NT2/D1 (cell line): ENCODE measurements around the gene AGA.

Experiments
- SUZ12 ChIP-seq: IDR thresholded peaks from 2 replicates; pipeline ENCODE4 v1.6.1; 2011; ENCODE audit not compliant: insufficient read length, insufficient read depth; ENCODE audit errors: extremely low read depth
- YY1 ChIP-seq: IDR thresholded peaks from 2 replicates; pipeline ENCODE4 v1.6.1; 2011; ENCODE audit not compliant: insufficient read length, insufficient read depth
- ZNF274 ChIP-seq: IDR thresholded peaks from 2 replicates; pipeline ENCODE4 v1.6.1; 2011; ENCODE audit warnings: mild to moderate bottlenecking, low read depth, low read length

DNA sequence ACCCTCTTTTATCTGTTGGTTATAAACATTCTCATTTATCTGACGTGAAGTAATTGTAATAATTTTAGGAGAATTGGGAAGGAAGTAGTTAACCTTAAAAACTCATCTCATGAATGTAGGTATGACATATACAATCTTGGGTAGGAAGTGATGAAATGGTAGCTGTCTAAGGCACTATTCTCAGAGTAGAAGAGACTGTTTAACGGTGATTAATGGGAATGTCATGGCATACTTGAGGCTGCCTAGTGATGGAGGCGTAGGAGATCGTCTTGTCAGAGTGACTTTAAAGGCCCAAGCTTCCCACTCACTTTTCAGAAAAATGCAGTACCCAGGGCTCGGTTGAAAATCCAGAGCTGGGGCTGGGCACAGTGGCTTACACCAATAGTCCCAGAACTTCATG, 19.4 kb upstream of the AGA start:
- TF ChIP-seq SUZ12 (no peak), ZNF274 (no peak), YY1 (no peak)
